Measurements from ENCODE around the gene OPRL1.

- TF ChIP-seq GATA2 (IDR thresholded peaks at IDR 0.05; ENCODE audit: low read depth, low read length), result no peak
- TF ChIP-seq GATA3 (IDR thresholded peaks at IDR 0.05; ENCODE audit: low read depth, low read length), result no peak
Measured at GRCh38 chr20:64041040-64041780, 38.7 kb upstream of the OPRL1 start.

All from SH-SY5Y (cell line).